Measurements from ENCODE around the gene ELMO1.

Gene ELMO1

DNA sequence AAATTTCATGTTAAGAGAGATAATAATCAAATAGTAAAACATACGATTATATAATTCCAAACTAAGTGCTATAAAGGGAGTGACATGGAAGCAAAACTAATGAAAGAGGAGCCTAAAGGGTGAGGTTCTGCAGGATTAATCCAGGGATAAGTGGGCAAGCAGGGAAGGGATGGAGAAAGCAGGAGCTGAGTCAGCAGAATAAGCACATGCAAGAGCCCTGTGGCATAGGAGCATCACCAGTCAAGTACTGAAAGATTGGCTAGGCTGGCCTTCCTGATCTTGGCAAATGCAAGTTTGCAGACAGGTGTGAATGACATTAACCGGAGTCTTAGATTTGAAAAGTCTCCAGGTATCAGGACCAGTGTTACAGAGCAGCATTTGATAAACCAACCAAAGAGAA, 336.4 kb downstream of the ELMO1 start:
- ChIA-PET POLR2A (no interaction called here), CTCF (no interaction called here)
- no peak for DNase-seq (ENCODE audit: low read depth, low spot score)
- no peak overlapping the region for H3K4me3 ChIP-seq (ENCODE audit: low read depth, low read length)
- TF ChIP-seq, protein P1, sequence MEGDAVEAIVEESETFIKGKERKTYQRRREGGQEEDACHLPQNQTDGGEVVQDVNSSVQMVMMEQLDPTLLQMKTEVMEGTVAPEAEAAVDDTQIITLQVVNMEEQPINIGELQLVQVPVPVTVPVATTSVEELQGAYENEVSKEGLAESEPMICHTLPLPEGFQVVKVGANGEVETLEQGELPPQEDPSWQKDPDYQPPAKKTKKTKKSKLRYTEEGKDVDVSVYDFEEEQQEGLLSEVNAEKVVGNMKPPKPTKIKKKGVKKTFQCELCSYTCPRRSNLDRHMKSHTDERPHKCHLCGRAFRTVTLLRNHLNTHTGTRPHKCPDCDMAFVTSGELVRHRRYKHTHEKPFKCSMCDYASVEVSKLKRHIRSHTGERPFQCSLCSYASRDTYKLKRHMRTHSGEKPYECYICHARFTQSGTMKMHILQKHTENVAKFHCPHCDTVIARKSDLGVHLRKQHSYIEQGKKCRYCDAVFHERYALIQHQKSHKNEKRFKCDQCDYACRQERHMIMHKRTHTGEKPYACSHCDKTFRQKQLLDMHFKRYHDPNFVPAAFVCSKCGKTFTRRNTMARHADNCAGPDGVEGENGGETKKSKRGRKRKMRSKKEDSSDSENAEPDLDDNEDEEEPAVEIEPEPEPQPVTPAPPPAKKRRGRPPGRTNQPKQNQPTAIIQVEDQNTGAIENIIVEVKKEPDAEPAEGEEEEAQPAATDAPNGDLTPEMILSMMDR (IDR thresholded peaks at IDR 0.05; ENCODE audit: insufficient read depth, low read length, missing control alignments) = no peak

DNA sequence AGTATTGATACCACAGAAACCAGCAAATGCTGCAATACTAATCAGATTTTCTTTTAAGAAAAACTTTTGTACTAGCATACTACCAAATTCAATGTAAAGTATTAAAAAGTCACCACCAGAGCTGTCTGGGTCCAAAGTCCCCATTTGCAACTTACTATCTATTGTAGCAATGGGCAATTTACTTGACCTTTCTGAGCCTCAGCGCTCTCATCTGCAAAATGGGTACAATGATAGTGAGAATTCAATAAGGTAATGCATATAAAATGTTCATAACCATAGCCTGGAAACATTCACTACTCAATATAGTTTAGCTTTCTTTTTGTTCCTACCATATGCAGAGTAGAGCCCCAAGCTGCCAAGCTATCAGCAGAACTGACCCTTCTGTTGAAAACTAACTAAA, 337.2 kb downstream of the ELMO1 start:
- no peak overlapping the region for H3K4me3 ChIP-seq (ENCODE audit: low read depth, low read length)
- ChIA-PET CTCF (no interaction called here), POLR2A (no interaction called here)
- no peak for DNase-seq (ENCODE audit: low read depth, low spot score)
- TF ChIP-seq, protein P1 (IDR thresholded peaks at IDR 0.05; ENCODE audit: insufficient read depth, low read length, missing control alignments) = no peak

DNA sequence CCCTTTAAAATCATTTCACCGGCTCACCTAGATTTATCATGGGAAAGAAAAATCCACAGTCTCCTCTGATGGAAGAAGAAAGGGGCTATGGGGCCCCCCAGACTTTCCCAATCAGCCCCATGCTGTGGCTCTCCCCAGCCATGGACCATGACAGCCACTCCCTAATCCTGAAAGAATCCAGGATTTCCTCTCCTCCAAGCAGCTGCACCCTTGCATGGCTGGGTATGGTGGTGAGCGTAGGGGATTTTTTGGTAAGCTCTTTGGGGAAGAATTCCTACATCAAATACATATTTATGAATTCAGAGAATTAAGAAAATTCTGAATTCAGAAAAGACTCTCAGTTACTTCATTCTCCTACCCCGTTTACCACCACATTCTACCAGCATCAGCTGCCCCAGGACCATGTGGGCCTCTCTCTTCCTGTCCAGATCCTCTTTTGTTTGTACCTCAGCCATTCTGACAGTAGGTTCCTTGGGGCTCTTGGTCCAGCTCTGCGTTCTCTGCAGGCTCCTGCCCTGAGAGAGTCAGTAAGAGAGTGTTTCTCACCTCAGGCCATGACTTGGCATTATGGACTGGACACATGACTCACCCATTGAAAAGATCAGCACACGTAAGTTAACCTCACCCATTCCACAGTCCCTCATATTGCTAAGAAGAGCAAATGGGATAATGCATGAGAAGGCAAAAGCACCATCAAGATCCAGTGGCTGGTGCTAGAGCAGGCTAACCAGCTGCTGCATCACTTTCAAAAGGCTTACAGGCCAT, 337.8 kb downstream of the ELMO1 start:
- POLR2A ChIA-PET = no interaction called here
- CTCF ChIA-PET = no interaction called here
- TF ChIP-seq, protein P1 (IDR thresholded peaks at IDR 0.05; ENCODE audit: insufficient read depth, low read length, missing control alignments) = no peak
- no peak overlapping the region for H3K4me3 ChIP-seq (ENCODE audit: low read depth, low read length)
- no peak for DNase-seq (ENCODE audit: low read depth, low spot score)

DNA sequence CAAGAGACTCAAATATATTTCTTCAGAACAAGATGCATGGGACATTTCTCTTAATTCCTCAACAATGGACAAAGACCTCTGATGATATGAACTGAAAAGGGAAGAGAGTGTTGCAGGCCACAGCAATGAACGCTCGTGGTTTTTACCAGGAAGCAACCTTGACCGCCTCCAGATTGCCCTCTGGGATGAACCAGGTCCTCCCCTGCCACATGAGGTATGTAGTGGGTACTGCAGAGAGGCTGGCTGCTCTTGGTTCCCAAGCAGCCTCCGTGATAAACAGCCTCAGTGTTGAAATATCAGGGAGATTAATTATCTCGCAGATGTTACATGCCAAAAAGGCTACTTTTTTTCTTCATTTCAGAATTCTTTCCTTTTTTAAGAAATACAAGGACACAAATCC, 338.8 kb downstream of the ELMO1 start:
- ChIA-PET POLR2A (no interaction called here), CTCF (no interaction called here)
- no peak for DNase-seq (ENCODE audit: low read depth, low spot score)

DNA sequence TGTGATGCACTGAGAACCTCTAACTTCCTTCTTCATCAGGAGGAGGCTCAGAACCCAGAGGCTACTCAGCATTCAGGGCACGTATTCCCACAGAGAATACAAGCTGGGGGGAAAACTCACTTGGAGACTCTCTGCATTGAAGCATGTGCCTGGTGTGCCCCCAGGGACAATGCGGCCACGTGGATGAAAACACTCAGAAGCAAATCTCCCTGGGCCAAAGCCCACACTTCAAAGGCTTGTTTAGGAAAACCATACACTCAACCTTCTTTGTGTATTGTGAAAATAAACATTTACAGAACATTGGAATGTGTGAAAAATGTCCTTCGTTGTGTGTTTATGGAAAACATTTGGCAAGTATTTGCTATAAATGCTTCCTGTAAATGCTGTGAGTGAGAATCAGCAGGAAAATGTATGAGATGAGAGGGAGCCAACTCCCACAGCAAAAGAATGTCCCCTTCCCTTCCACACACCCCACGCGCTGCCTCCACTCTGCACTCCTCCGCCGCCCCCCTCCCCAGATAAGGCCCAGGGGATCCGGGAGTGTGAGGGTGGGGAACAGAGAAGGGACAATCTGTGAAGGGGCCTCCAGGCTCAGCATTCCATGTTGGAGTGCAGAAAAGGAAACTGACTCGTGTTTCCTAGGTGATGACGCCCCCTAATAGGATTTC, 339.5 kb downstream of the ELMO1 start:
- POLR2A ChIA-PET = no interaction called here
- H3K4me3 ChIP-seq (ENCODE audit: low read depth, low read length) = no peak overlapping the region
- CTCF ChIA-PET = no interaction called here
- DNase-seq (ENCODE audit: low read depth, low spot score) = no peak
- TF ChIP-seq, protein P1 (IDR thresholded peaks at IDR 0.05; ENCODE audit: insufficient read depth, low read length, missing control alignments) = no peak

More for the DNA sequence above, 338.8 kb downstream of the ELMO1 start:
- TF ChIP-seq, protein P1 (IDR thresholded peaks at IDR 0.05; ENCODE audit: insufficient read depth, low read length, missing control alignments) = no peak
- no peak overlapping the region for H3K4me3 ChIP-seq (ENCODE audit: low read depth, low read length)

DNA sequence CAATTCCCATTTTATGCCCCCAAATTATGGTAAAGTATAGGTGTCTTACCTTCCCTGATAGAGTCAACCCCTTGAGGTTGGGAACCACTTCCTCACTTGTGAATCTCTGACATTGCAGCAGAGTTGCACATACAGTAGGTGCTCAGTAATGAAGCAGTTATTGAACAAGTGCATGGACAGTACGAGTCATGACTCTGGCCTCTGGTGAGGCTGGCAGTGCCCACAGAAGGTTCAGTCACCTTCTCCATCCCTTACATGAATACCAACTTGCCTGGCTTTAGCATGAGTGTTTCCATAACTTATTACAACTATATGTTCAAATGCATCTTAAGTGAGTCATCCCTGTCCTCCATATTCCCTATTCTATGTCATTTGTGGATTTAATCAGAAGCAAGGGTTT, 340.0 kb downstream of the ELMO1 start:
- ChIA-PET POLR2A (no interaction called here), CTCF (no interaction called here)
- H3K4me3 ChIP-seq (ENCODE audit: low read depth, low read length) = no peak overlapping the region
- DNase-seq (ENCODE audit: low read depth, low spot score) = no peak
- TF ChIP-seq, protein P1 (IDR thresholded peaks at IDR 0.05; ENCODE audit: insufficient read depth, low read length, missing control alignments) = no peak
